H9 (cell line): ENCODE measurements around the gene CSTF1. TPM values are rescaled to one million over a fixed set of nuclear protein-coding genes. Genes with fewer than 3 reads are reported as not detected.

Source experiments
- DNase-seq: peaks from one replicate; pipeline ENCODE4 v3.0.0-alpha.2; 2017
- H2AFZ ChIP-seq: one replicate; pipeline ENCODE4 v1.6.1; 2013; ENCODE audit warnings: mild to moderate bottlenecking, low read length, control low read depth, moderate library complexity
- H2AK5ac ChIP-seq: 2 replicates; pipeline ENCODE4 v1.6.1; 2013; ENCODE audit warnings: low read length, control low read depth, mixed read lengths; ENCODE audit not compliant: insufficient read length
- H2BK120ac ChIP-seq: one replicate; pipeline ENCODE4 v1.6.1; 2013; ENCODE audit warnings: low read depth, mild to moderate bottlenecking, low read length, control low read depth, inconsistent platforms; ENCODE audit not compliant: poor library complexity, severe bottlenecking
- H2BK12ac ChIP-seq: 2 replicates; pipeline ENCODE4 v1.6.1; 2013; ENCODE audit warnings: low read length, control low read depth, mixed read lengths, low read depth; ENCODE audit not compliant: insufficient read length
- H2BK15ac ChIP-seq: 2 replicates; pipeline ENCODE4 v1.6.1; 2013; ENCODE audit warnings: low read depth, low read length, control low read depth
- H2BK20ac ChIP-seq: one replicate; pipeline ENCODE4 v1.6.1; 2013; ENCODE audit warnings: low read depth, mild to moderate bottlenecking, low read length, control low read depth, inconsistent platforms; ENCODE audit not compliant: poor library complexity, severe bottlenecking
- H2BK5ac ChIP-seq: 2 replicates; pipeline ENCODE4 v1.6.1; 2013; ENCODE audit warnings: low read length, control low read depth, mixed read lengths; ENCODE audit not compliant: insufficient read length
- H3K14ac ChIP-seq: 2 replicates; pipeline ENCODE4 v1.6.1; 2013; ENCODE audit warnings: low read length, control low read depth; ENCODE audit not compliant: insufficient read depth
- H3K18ac ChIP-seq: 2 replicates; pipeline ENCODE4 v1.6.1; 2013; ENCODE audit warnings: low read depth, mild to moderate bottlenecking, mixed read lengths, low read length, control low read depth; ENCODE audit not compliant: insufficient read length
- H3K23ac ChIP-seq: 2 replicates; pipeline ENCODE4 v1.6.1; 2013; ENCODE audit warnings: low read length, control low read depth, mixed read lengths, low read depth; ENCODE audit not compliant: insufficient read length
- H3K23me2 ChIP-seq: 2 replicates; pipeline ENCODE4 v1.6.1; 2013; ENCODE audit warnings: low read depth, mild to moderate bottlenecking, mixed read lengths, low read length, control low read depth; ENCODE audit not compliant: insufficient read length, poor library complexity, severe bottlenecking
- H3K27ac ChIP-seq: 2 replicates; pipeline ENCODE4 v1.5.1; 2013; ENCODE audit warnings: low read length, control low read depth, mixed read lengths, low read depth; ENCODE audit not compliant: insufficient read length
- H3K27me3 ChIP-seq: 2 replicates; pipeline ENCODE4 v1.6.1; 2013; ENCODE audit warnings: low read length, control low read depth, inconsistent platforms; ENCODE audit not compliant: insufficient read depth
- H3K4ac ChIP-seq: 2 replicates; pipeline ENCODE4 v1.6.1; 2013; ENCODE audit warnings: low read depth, mild to moderate bottlenecking, control low read depth, inconsistent platforms, low read length, moderate library complexity
- H3K4me1 ChIP-seq: 2 replicates; pipeline ENCODE4 v1.6.1; 2013; ENCODE audit warnings: low read length, control low read depth, inconsistent platforms; ENCODE audit not compliant: insufficient read depth
- H3K4me2 ChIP-seq: 2 replicates; pipeline ENCODE4 v1.6.1; 2013; ENCODE audit warnings: low read length, control low read depth, mixed read lengths; ENCODE audit not compliant: insufficient read length, insufficient read depth
- H3K56ac ChIP-seq: 2 replicates; pipeline ENCODE4 v1.6.1; 2013; ENCODE audit warnings: low read depth, mild to moderate bottlenecking, mixed read lengths, low read length, control low read depth; ENCODE audit not compliant: insufficient read length
- H3K79me1 ChIP-seq: 2 replicates; pipeline ENCODE4 v1.6.1; 2013; ENCODE audit warnings: low read depth, mild to moderate bottlenecking, moderate library complexity, low read length, control low read depth, inconsistent platforms; ENCODE audit not compliant: insufficient read depth, poor library complexity, severe bottlenecking
- H3K79me2 ChIP-seq: 2 replicates; pipeline ENCODE4 v1.6.1; 2013; ENCODE audit warnings: low read length, control low read depth, inconsistent platforms; ENCODE audit not compliant: insufficient read depth
- H3K9ac ChIP-seq: 2 replicates; pipeline ENCODE4 v1.6.1; 2013; ENCODE audit warnings: low read length, control low read depth, mixed read lengths; ENCODE audit not compliant: insufficient read length; ENCODE audit errors: extremely low read depth
- H3K9me3 ChIP-seq: one replicate; pipeline ENCODE4 v1.6.1; 2013; ENCODE audit warnings: low read depth, low read length, inconsistent platforms; ENCODE audit not compliant: control insufficient read depth
- H3T11ph ChIP-seq: one replicate; pipeline ENCODE4 v1.6.1; 2013; ENCODE audit warnings: mild to moderate bottlenecking, low read length, control low read depth, inconsistent platforms
- H4K20me1 ChIP-seq: one replicate; pipeline ENCODE4 v1.6.1; 2013; ENCODE audit not compliant: control insufficient read depth, insufficient read length, insufficient read depth
- H4K5ac ChIP-seq: 2 replicates; pipeline ENCODE4 v1.6.1; 2013; ENCODE audit warnings: low read depth, mild to moderate bottlenecking, mixed read lengths, low read length, control low read depth; ENCODE audit not compliant: insufficient read length
- H4K8ac ChIP-seq: replicated peaks from 2 replicates; pipeline ENCODE4 v1.6.1; 2013; ENCODE audit warnings: low read length, control low read depth, mixed read lengths, low read depth; ENCODE audit not compliant: insufficient read length
- H4K91ac ChIP-seq: 2 replicates; pipeline ENCODE4 v1.6.1; 2013; ENCODE audit warnings: low read depth, mild to moderate bottlenecking, moderate library complexity, mixed read lengths, low read length, control low read depth; ENCODE audit not compliant: insufficient read length
- H3K27ac Mint-ChIP-seq, 3 experiments: 2 replicates in 2 of 3; 3 replicates in 1 of 3; pipeline ENCODE4 v1.8.0; 2020 to 2021; ENCODE audit warnings: mixed read lengths in 3 of 3, mild to moderate bottlenecking in 1 of 3, moderate library complexity in 1 of 3
- H3K27me3 Mint-ChIP-seq: 2 replicates; pipeline ENCODE4 v1.8.0; 2021; ENCODE audit warnings: low read depth, mild to moderate bottlenecking, moderate library complexity, mixed read lengths
- H3K36me3 Mint-ChIP-seq, 3 experiments: 2 replicates in 2 of 3; 3 replicates in 1 of 3; pipeline ENCODE4 v1.8.0; 2020 to 2021; ENCODE audit warnings: low read depth in 3 of 3, mixed read lengths in 3 of 3; ENCODE audit not compliant: insufficient read depth in 1 of 3
- H3K4me1 Mint-ChIP-seq, 2 experiments: 2 replicates each; pipeline ENCODE4 v1.8.0; 2020; ENCODE audit warnings: mixed read lengths in 2 of 2
- H3K4me3 Mint-ChIP-seq, 2 experiments: 2 replicates in 1 of 2; 3 replicates in 1 of 2; pipeline ENCODE4 v1.8.0; 2020 to 2021; ENCODE audit warnings: mild to moderate bottlenecking in 2 of 2, mixed read lengths in 2 of 2, moderate library complexity in 1 of 2
- H3K9me3 Mint-ChIP-seq, 2 experiments: 2 replicates in 1 of 2; 3 replicates in 1 of 2; pipeline ENCODE4 v1.8.0; 2020; ENCODE audit warnings: mild to moderate bottlenecking in 2 of 2, mixed read lengths in 2 of 2, moderate library complexity in 1 of 2
- WGBS: extraction: QIAGEN DNeasy Blood & Tissue Kit; methylation state at CpG from one replicate; pipeline ENCODE4 v1.1.7; 2013; ENCODE audit warnings: missing lambda C conversion rate, low lambda C conversion rate, mixed read lengths; ENCODE audit not compliant: insufficient read length; ENCODE audit errors: extremely low coverage; 5-methylcytosine and 5-hydroxymethylcytosine counted together
- total RNA-seq: library from RNA; stranded (reverse); gene quantifications from 2 replicates; pipeline ENCODE4 v1.2.1, GENCODE V29; 2021
- TF ChIP-seq, protein P1 (sequence below): fragments of 200-600 bp; sonication (generic); conservative IDR thresholded peaks from 3 replicates; pipeline ENCODE4 v1.8.0; 2021; ENCODE audit warnings: antibody characterized with exemption, mild to moderate bottlenecking

CSTF1 gene
- total RNA-seq, 1 experiment from 2014 or later = 72.9 TPM

DNA sequence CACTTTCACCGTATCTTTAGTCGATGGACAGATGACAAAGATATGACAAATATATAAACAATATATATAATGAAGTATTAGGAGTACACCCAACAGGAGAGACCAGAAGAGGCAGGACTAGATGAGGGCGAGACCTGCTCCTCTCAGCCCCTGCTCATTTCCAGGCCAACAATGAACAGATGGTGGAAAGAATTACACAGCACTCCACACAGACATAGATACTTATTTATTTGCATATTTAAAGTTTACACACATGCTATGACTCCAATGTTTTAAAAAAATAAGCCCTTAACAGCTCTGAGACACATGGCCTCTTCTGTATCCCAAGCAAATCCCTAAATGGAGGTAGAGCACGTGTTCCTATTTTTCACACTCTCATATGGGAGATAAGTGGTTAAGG, 23.3 kb upstream of the CSTF1 start:
- H3K18ac ChIP-seq = no peak overlapping the region
- no peak overlapping the region for H2BK120ac ChIP-seq
- H3K4ac ChIP-seq = no peak overlapping the region
- no peak for DNase-seq
- Mint-ChIP-seq H3K36me3 (peaks cover 22 to 74% (median 42%) of the 10 kb centered on the region in 3 experiments), H3K9me3 (no peaks in the 10 kb centered on the region), H3K27me3 (no peaks in the 10 kb centered on the region), H3K27ac (no peak overlapping the region), H3K4me1 (no peaks in the 10 kb centered on the region), H3K4me3 (no peak overlapping the region)
- H3K79me1 ChIP-seq = no peaks in the 10 kb centered on the region
- WGBS = no CpG with 5 or more reads among the region's 4 CpGs
- no peak overlapping the region for H2BK12ac ChIP-seq
- H3K14ac ChIP-seq = no peak overlapping the region
- no peak overlapping the region for H2BK5ac ChIP-seq
- H2AFZ ChIP-seq = no peak overlapping the region
- no peaks in the 10 kb centered on the region for H4K20me1 ChIP-seq
- H4K8ac ChIP-seq = no peak overlapping the region
- no peak overlapping the region for H4K91ac ChIP-seq
- no peak overlapping the region for H3K9ac ChIP-seq
- TF ChIP-seq, protein P1, sequence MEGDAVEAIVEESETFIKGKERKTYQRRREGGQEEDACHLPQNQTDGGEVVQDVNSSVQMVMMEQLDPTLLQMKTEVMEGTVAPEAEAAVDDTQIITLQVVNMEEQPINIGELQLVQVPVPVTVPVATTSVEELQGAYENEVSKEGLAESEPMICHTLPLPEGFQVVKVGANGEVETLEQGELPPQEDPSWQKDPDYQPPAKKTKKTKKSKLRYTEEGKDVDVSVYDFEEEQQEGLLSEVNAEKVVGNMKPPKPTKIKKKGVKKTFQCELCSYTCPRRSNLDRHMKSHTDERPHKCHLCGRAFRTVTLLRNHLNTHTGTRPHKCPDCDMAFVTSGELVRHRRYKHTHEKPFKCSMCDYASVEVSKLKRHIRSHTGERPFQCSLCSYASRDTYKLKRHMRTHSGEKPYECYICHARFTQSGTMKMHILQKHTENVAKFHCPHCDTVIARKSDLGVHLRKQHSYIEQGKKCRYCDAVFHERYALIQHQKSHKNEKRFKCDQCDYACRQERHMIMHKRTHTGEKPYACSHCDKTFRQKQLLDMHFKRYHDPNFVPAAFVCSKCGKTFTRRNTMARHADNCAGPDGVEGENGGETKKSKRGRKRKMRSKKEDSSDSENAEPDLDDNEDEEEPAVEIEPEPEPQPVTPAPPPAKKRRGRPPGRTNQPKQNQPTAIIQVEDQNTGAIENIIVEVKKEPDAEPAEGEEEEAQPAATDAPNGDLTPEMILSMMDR = no peak
- H2AK5ac ChIP-seq = no peak overlapping the region
- no peaks in the 10 kb centered on the region for H3K4me1 ChIP-seq
- no peak overlapping the region for H3K27ac ChIP-seq
- no peaks in the 10 kb centered on the region for H3K9me3 ChIP-seq
- no peaks in the 10 kb centered on the region for H3K27me3 ChIP-seq
- H3K23ac ChIP-seq = no peak overlapping the region
- no peak overlapping the region for H3K4me2 ChIP-seq
- H3K23me2 ChIP-seq = no peaks in the 10 kb centered on the region
- H2BK20ac ChIP-seq = no peak overlapping the region
- no peak overlapping the region for H3K56ac ChIP-seq
- no peak overlapping the region for H4K5ac ChIP-seq
- H2BK15ac ChIP-seq = no peak overlapping the region
- no peak overlapping the region for H3T11ph ChIP-seq
- H3K79me2 ChIP-seq = peaks cover 1% of the 10 kb centered on the region; the same call in 1 of the 2 replicates
